GM12892 (cell line): ENCODE data around the gene SEPHS1.

Experiments used
- POLR2A ChIP-seq: IDR thresholded peaks from 2 replicates; pipeline ENCODE4 v1.6.1; 2011; ENCODE audit warnings: low read depth, low read length, control low read depth
- POLR2AphosphoS5 ChIP-seq: IDR thresholded peaks from 2 replicates; pipeline ENCODE4 v1.6.1; 2011; ENCODE audit warnings: low read depth, low read length, control low read depth
- TAF1 ChIP-seq: IDR thresholded peaks from 2 replicates; pipeline ENCODE4 v1.6.1; 2011; ENCODE audit warnings: low read depth, mild to moderate bottlenecking, control low read depth, low read length, borderline replicate concordance

- TF ChIP-seq POLR2AphosphoS5 (no peak), POLR2A (no peak), TAF1 (no peak)
Observed at GRCh38 chr10:13349463-13350274, 1.6 kb upstream of the SEPHS1 start.
